HG02970 (cell line): ENCODE data around the gene PCDHGB2.
A peak's percentile ranks its signal among the peaks of the same experiment; 100 is the strongest.
"Not testable (repeated sequence)": the region's sequence is repeated elsewhere in the genome, so short reads cannot be mapped to it uniquely, and the experiment has no call there.

Experiments used
- ATAC-seq: cut with Tn5 transposase; IDR thresholded peaks from one replicate; pipeline ENCODE4 v1.9.1; 2021; ENCODE audit warnings: mild to moderate bottlenecking, moderate library complexity, moderate number of reproducible peaks; ENCODE audit not compliant: unreplicated experiment, low FRiP score

PCDHGB2 gene

DNA sequence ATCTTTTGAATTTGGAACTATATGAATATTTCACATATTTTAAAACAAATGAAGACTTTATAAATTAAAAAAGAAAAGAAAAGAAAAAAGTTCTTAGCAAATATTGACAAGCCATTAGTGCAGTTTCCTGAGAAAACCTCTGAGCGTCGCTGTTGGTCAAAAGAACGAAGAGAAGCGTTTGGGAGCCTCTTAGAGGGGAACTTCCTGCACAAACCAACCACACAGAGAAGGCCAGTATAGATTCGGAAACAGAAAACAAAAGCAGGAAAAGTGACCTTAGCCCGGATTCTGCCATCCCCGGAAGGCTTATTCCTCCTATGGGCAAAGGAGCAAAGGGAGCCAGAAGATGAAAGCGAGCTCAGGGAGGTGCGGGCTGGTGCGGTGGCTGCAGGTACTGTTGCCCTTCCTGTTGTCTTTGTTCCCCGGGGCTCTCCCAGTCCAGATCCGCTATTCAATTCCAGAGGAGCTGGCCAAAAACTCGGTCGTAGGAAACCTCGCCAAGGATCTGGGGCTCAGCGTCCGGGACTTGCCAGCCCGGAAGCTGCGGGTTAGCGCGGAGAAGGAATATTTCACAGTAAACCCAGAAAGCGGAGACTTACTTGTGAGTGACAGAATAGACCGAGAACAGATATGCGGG is at the start of gene PCDHGB2:
Gene PCDHGB2, plus strand, starts transcription at position 205 of the 637 bp plus-strand sequence. Its CDS starts 142 bp downstream, at position 347.
- no peak for ATAC-seq

GRCh38 chr5:141313711-141314110 is 46.1 kb upstream of the PCDHGB2 start:
- ATAC-seq: no peak

DNA sequence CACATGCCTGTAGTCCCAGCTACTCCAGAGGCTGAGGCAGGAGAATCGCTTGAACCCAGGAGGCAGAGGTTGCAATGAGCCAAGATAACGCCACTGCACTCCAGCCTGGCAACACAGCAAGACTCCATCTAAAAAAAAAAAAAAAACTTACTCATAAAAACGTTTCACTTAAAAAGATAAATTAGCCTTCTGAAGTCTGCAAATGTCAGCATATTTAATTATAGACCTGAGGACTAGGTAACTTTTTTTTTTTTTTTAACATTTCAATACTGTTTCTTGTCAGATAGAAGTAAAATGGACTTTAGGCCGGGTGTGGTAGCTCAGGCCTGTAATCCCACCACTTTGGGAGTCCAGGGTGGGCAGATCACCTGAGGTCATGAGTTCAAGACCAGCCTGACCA is 42.8 kb upstream of the PCDHGB2 start:
- ATAC-seq: not testable (repeated sequence)

- no peak for ATAC-seq
These were observed 40.6 kb upstream of the PCDHGB2 start for GRCh38 chr5:141319202-141319601.

- ATAC-seq: no peak
These were observed 40.1 kb upstream of the PCDHGB2 start for GRCh38 chr5:141319699-141320098.

DNA sequence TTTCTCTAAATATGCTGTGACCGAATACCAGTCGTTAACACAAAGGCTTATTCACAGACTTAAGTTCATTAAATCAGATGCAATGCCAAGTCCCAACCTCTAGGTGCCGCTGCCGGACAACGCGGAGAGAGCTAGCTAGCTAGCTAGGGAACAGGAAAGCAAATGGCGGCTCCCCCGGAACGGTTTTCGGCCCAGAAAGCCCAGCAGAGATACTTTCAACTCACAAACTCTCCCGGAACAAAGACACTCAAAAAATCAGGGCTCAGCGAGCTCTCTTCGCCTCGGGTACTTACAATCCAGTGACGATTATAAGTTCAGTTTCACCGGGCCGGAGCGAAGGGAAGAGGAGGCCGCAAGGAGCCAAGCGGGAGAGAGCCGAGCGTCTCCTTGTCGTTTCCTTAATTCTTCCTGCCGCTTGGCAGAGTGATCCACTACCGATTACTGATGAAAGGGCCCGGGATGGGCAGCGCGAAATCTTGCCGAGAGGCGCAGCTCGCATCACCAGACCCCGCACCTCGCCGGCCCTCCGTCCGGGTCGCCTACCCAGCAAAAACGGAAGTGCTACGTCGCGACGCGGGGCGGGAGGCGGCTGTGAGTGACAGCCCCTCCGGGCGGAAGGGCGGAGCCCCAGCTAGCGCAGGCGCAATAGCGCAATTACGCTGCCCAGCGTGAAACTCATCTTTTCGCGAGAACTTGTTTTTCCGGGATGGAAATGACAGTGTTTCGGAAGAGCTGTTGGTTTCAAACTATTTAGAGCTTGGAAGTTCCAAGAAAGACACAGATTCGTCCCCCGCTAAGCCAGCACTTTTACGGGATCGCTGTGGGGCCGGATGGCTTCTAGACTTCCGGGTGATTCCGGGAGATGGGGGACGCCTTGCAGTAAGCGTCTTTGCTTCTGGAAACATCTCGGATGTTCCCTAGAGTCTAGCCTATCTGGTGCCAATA is 39.3 kb upstream of the PCDHGB2 start, which contains the start of gene TAF7:
Gene TAF7, minus strand, starts transcription at position 560 of the 945 bp plus-strand sequence. CDS start 740 bp downstream, outside the sequence.
- peak; percentile 99 for ATAC-seq

GRCh38 chr5:141322261-141322660 is 37.5 kb upstream of the PCDHGB2 start:
- no peak for ATAC-seq

DNA sequence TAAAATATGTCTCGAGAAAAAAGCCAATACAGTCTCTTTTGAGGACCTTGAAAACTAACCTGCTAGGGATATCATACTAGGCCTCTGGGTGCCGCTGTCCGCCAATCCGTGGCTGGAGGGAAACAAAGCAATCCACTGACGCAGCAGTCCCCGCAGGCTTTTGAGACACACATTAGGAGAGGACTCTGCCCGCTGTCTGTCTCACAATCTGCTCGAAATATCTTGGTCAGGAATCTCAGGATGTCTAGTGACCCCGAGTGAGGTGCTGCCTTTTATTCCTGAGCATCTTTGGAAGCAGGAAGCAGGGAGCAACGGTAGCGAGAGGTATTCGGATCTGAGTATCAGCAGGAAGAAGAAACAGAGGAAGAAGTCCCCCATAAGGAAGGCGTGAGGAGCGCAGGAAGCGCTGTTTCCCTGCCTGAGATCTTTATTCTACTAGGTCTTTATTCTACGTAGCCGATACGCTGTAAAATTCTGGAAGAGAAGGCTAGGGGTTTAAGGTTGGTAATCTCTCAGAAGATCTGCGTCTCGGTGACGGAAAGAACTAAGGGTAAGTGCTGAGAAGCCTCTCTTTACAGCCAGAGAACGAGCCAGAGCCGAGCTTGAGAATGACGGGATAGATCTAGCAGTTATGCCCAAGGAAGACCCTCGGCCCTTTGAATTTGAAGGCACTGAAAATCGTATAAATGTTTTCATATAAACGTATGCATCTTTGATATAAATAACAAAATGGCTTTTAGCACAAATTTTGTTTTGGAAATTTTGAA is 33.5 kb upstream of the PCDHGB2 start:
- ATAC-seq: no peak

DNA sequence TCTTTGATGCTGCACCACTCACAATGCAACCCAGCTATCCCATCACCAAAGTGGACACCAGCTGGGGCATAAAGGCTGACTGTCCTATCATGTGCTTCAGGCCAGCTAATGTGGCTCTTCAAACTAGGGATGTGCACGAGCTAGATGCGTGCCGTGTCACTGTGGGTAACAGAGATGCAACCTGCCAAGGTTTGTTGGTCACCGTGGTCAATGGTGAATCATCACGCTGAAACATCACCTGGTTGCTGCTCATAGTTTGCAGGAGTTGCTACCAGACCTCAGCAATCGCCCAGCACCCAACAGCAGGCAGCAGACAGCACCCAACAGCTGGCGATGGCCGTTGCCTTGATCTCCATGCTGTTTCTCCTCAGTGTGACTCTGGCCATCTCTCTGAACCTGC is 31.6 kb upstream of the PCDHGB2 start:
- no peak for ATAC-seq

DNA sequence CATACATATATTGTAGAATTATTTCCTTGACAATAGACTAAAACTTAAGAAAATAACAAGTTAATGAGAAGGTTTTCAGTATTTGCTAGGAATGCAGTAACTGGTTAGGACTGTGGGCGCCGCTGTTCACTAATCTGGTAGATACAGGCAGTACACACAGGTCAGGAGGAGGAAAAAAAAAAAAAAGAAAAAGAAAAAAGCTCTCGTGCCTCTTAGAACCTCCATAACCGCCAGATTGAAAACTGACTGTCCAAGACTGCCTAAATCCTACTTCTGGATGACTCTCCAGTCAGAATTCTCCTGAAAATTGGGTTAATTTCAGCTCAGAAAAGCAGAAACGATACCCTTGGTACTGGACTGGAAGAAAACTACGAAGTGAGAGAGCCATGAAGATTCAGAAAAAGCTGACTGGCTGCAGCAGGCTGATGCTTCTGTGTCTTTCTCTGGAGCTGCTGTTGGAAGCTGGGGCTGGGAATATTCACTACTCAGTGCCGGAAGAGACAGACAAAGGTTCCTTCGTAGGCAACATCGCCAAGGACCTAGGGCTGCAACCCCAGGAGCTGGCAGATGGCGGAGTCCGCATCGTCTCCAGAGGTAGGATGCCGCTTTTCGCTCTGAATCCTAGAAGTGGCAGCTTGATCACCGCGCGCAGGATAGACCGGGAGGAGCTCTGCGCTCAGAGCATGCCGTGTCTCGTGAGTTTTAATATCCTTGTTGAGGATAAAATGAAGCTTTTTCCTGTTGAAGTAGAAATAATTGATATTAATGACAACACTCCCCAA is 29.3 kb upstream of the PCDHGB2 start, which contains the start of gene PCDHGA1:
Gene PCDHGA1, plus strand, starts transcription at position 216 of the 782 bp plus-strand sequence.
- ATAC-seq: no peak

GRCh38 chr5:141332571-141332970 is 27.2 kb upstream of the PCDHGB2 start:
- ATAC-seq: not testable (repeated sequence)

- no peak for ATAC-seq
These were observed 21.1 kb upstream of the PCDHGB2 start, which contains the start of gene PCDHGA2 for GRCh38 chr5:141338538-141339306. PCDHGA2 (plus strand) TSS chr5:141338760.

DNA sequence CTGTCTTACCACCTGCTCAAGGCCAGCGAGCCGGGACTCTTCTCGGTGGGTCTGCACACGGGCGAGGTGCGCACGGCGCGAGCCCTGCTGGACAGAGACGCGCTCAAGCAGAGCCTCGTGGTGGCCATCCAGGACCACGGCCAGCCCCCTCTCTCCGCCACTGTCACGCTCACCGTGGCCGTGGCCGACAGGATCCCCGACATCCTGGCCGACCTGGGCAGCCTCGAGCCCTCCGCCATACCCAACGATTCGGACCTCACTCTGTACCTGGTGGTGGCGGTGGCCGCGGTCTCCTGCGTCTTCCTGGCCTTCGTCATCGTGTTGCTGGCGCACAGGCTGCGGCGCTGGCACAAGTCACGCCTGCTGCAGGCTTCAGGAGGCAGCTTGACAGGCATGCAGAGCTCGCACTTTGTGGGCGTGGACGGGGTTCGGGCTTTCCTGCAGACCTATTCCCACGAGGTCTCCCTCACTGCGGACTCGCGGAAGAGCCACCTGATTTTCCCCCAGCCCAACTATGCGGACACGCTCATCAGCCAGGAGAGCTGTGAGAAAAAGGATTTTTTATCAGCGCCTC is 18.9 kb upstream of the PCDHGB2 start:
- not testable (repeated sequence) for ATAC-seq

DNA sequence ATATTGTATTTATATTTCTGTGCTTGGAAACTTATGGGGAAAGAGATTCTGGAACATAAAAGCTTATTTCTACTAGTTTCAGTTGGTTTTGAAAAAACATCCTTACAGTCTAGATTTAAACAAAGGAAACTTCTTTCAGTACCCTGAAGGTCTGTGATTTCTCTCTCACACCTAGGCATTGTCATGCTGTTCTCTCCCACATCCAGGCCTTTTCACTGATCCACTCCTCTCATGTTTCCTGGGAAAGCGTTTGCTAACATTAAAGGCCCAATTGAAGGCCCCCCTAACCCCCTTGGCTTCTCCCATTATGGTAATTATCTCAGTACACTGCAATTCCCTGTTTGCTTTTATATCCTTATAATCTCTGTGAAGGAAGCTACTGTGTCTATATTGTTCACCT is 17.0 kb upstream of the PCDHGB2 start:
- ATAC-seq: no peak

DNA sequence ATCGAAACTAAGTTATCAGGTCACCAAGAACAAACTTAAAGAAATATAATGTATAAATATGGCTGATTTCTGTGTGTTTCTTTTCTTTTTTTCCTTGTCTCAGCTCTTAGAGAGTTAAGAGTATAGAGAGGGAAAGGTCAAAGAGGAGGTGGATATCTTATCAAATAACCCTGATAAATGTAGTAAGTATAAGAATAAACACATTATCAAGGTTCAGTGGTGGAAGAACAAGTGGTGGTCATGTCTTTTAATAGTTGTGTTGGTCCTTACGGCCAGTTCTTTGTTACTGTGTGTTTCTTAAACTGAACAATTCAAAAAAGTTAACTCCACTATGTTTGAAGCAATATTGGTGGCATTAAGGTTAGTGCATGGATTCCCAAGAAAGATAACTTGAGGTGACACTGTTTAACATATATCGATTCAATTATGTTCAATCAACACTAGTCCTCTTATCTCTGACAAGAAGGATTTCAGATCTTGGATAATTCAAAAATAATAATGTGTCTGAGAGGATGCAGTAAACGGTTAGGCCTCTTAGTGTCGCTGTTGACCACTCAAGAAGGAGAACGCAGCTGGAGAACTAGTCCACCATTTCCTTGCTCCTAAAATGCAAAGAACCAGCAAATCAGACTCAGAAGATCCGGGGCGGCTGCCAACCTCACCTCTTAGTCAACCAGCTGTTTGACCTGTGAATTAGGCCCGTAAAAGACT is 16.4 kb upstream of the PCDHGB2 start, which contains the start of gene PCDHGA3:
Gene PCDHGA3, plus strand, starts transcription at position 588 of the 711 bp plus-strand sequence. CDS start 205 bp downstream, outside the sequence.
- no peak for ATAC-seq

DNA sequence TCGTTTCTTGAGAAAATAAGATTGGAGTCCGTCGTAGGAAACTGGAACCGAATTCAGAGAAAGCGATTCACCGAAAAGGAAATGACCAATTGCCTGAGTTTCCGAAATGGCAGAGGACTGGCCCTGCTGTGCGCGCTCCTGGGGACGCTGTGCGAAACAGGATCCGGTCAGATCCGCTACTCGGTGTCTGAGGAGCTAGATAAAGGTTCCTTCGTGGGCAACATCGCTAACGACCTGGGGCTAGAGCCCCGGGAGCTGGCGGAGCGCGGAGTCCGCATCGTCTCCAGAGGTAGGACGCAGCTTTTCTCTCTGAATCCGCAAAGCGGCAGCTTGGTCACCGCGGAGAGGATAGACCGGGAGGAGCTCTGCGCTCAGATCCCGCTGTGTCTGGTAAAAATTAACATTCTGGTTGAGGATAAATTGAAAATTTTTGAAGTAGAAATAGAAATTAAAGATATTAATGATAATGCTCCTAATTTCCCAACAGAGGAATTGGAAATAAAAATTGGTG is 15.8 kb upstream of the PCDHGB2 start:
- ATAC-seq: no peak

- no peak for ATAC-seq
These were observed 14.5 kb upstream of the PCDHGB2 start for GRCh38 chr5:141345327-141345726.

DNA sequence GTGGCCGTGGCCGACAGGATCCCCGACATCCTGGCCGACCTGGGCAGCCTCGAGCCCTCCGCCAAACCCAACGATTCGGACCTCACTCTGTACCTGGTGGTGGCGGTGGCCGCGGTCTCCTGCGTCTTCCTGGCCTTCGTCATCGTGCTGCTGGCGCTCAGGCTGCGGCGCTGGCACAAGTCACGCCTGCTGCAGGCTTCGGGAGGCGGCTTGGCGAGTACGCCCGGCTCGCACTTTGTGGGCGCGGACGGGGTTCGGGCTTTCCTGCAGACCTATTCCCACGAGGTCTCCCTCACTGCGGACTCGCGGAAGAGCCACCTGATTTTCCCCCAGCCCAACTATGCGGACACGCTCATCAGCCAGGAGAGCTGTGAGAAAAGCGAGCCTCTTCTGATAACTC is 13.8 kb upstream of the PCDHGB2 start:
- not testable (repeated sequence) for ATAC-seq
